HG02798 (cell line): Measurements from ENCODE around the gene FRMPD3.

Experiments used
- ATAC-seq: cut with Tn5 transposase; IDR thresholded peaks from one replicate; pipeline ENCODE4 v1.9.1; 2021; ENCODE audit warnings: mild to moderate bottlenecking; ENCODE audit not compliant: unreplicated experiment, poor library complexity

The FRMPD3 gene

DNA sequence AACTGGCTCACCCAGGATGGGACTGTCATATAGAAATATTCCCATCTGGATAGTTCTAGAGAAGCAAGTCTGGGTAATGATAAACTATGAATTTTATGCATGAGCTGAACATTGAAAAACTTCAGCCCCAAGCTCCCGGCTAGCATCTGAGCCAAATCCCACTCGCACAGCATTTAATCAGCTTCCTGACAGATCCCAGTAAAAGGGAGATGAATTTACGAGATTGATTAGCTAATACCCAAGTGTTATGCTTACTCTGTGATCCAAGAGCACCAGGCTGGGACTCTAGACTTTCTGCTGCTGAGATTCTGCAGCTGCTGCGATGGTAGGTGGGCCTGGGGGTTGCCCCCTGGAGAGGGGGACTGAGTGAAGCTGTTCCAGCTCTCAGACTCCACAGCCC is 28.0 kb downstream of the FRMPD3 start:
- ATAC-seq = no peak

DNA sequence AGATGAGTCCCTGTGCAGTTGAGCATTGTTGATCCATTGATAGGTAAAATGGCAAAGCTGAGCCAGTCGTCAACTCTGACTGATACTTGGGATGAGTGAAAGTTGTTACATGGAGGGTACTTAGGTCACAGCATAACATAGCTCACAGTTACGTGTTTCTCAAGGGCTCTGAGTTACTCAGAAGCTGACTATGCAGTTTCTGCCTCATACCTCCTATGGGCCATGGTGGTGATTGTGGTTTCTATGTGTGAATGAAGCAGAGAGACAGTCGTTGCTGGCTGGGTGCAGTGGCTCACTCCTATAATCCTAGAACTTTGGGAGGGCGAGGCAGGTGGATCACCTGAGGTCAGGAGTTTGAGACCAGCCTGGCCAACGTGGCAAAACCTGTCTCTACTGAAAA is 30.8 kb downstream of the FRMPD3 start:
- ATAC-seq = no peak

DNA sequence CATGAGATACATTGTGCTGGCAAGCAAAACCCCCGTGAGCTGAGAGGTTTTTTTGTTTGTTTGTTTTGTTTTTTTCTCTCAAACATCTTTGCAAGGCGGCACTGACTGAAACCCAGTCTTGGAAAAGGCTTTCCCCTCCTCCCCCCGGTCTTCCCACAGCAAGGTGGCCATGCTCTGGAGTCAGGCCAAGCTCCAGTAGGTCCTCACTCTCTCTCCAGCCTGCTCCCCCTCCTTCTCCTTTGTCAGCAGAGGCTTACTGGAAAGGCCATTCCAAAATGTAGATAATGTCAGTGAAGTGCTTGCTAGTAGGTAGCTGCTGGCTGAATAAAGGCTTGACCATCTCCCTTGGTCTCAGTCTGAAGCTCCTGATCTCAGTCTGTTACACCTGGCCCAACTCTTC is 32.6 kb downstream of the FRMPD3 start:
- ATAC-seq = no peak

- ATAC-seq = no peak
Observed at GRCh38 chrX:107484002-107484726, 34.7 kb downstream of the FRMPD3 start.

DNA sequence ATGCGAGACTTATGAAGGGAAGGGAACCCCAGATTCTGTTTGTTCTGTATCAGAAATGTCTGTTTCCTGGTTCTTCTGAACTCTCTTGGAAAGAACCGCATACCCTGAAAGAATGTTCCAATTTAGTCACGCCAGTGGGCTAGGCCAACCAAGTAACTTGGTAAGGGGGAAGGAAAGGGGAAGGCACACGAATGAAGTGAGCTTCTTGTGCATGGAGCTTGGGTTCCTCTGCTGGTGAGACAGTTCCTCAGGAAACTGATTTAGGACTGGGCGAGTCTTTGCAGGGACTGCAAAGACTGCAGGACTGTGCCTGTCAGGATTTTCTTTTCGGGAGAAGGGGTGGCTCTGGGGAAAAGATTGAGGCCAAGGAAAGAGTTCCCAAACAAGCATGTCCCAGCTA is 35.6 kb downstream of the FRMPD3 start:
- ATAC-seq = no peak

GRCh38 chrX:107493141-107493540 is 43.7 kb downstream of the FRMPD3 start:
- no peak for ATAC-seq

DNA sequence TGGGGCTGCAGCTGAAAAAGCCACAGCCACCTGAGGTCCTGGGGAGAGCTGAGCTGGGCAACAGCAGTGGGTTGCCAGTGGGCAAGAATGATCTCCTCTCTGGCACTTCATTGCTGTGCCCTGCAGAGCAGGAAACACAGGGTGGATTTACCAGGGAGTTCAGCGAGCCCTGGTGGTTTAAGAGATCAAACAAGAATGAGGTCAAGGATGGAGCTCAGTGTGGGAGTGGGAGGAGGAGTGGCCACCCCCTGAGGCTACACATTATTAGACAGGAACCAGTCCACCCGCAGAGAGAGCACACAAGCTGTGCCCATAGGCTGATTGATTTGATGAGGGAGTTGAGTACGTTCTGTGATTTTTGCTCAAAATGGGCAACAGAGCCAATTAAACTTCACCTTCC is 47.3 kb downstream of the FRMPD3 start:
- no peak for ATAC-seq
